ENCODE measurements around the gene UPF3A.
"Not testable (repeated sequence)": the region's sequence is repeated elsewhere in the genome, so short reads cannot be mapped to it uniquely, and the experiment has no call there.

UPF3A gene

GRCh38 chr13:114264313-114264712 is 17.1 kb upstream of the UPF3A start:
- DNase-seq (ENCODE audit: low read depth in 4 of 4, low spot score in 1 of 4), result not testable (repeated sequence)

DNA sequence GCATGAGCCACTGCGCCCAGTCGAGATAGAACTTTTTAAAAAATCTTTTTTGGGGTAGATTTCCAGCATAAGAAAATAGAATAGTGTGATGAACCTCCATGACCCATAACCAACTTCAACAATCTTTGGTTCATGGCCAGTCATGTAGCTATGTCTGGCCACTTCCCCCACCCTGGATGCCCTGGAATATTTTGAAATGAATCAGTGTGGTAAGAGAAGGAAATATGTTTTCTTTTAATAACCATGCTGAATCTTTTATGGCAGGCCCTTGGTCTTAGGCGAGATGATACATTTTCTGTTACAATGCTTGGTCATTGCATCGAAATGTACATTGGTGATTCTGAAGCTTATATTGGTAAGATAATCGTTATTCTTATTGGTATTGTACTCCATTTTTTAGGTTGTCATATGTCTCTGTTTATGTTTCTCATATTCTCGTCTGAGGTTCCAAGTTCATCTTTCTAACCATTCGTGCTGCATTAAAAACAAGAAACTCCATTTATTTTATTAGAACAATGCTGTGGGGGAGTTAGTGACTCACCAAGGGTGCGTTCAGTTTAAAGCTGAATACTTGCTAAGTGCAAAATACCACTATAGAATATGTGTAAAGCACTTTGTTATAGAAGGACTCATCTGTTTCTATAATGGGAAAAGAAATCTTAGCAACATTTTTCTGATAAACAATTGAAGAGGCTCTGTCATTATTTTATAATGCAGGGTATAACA is 16.4 kb upstream of the UPF3A start:
- DNase-seq (ENCODE audit: low read depth in 4 of 4, low spot score in 1 of 4), result no peak

GRCh38 chr13:114266241-114266640 is 15.2 kb upstream of the UPF3A start:
- DNase-seq (ENCODE audit: low read depth in 4 of 4, low spot score in 1 of 4), result no peak

DNA sequence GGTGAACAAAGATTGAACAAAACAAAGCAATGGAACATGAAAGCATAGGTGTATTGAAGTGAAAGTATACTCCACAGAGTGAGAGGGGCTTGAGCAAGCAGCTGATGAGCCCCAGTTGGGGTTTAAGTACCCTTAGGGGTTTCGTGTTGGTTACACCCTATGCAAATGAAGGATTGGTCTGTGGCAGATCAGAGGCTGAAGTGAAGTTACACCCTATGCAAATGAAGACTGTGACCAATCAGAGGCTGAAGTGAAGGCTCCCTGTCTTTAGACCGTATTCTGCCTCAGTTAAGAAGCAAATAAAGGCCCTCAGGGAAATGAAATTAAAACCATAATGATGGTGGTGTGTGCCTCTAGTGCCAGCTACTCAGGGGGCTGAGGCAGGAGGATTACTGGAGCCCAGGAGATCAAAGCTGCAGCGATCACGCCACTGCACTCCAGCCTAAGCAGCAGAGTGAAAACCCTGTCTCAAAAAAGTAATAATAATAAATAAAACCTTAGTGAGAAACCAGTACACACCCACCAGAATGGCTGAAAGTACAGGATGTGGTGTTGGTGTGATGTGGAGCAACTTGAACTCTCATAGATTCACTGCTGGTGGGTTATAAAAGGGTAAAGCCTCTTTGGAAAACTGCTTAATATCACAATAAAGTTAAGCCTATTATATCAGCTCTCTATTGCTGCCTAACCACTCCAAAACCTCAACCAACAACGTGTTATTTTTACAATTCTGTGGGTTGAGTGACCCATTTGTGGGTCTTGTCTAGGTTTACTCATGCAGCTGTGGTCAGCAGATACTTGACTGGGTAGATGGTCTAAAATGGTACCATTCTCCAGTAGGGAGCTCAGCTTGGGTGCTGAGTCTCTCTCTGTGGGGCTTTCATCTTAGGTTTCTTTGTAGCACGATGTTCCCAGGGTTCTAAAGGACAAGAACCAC is 12.8 kb upstream of the UPF3A start:
- no peak for DNase-seq (ENCODE audit: low read depth in 4 of 4, low spot score in 1 of 4)

GRCh38 chr13:114269281-114269770 is 12.1 kb upstream of the UPF3A start:
- DNase-seq (ENCODE audit: low read depth in 4 of 4, low spot score in 1 of 4), result no peak

DNA sequence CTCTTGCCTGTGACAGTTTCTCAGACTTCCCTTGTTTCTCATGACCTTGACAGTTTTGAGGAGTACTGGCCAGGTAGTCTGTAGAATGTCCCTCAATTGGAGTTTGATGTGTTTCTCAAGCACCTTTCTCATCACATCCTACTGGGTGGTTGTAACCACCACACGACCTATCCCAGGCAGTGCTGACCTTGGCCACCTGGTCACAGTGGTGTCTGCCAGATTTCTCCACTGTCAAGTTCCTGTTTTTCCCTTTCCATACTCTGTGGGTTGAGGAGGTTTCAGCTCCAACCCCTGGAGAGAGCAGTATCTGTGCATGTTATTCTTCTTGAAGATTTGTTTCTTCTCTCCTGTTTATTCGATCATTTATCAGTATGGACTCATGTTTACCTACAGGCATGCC is 8.4 kb upstream of the UPF3A start:
- no peak for DNase-seq (ENCODE audit: low read depth in 4 of 4, low spot score in 1 of 4)

DNA sequence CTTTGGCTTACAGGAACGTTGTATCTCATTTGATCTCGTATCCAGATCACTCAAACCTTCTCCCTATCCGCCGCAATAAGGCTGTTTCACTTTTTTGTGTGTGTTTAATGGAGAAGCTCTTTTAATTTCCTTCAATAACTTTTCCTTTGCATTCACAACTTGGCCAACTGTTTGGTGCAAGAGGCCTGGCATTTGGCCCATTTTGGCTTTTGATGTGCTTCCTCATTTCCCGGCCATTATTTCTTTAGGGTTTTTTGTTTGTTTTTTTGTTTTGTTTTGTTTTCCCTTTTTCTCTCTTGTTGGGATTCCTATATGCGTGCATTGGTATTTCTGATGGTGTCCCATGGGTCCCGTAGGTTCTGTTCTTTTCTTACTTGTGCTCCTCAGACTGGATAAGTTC is 6.1 kb upstream of the UPF3A start:
- no peak for DNase-seq (ENCODE audit: low read depth in 4 of 4, low spot score in 1 of 4)

DNA sequence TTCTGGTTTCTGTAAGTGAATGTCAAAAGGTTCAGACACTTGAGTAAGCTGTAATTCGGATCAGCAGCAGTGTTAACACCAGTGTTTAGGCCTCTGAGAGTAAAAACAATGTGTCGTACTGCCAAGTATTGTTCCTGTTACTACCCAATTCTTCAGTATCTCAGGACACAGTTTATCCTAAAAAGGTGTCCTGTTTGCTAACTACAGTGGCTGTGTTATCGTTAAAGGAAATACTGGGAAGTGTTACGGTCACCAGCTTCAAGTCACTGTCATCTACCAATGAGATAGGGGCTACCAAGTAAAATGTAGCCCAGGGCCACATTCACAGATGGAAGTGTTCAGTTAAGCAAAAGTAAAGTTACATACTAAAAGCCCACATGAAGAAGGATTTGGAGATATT is 2.3 kb upstream of the UPF3A start:
- DNase-seq (ENCODE audit: low read depth in 4 of 4, low spot score in 1 of 4), result no peak

DNA sequence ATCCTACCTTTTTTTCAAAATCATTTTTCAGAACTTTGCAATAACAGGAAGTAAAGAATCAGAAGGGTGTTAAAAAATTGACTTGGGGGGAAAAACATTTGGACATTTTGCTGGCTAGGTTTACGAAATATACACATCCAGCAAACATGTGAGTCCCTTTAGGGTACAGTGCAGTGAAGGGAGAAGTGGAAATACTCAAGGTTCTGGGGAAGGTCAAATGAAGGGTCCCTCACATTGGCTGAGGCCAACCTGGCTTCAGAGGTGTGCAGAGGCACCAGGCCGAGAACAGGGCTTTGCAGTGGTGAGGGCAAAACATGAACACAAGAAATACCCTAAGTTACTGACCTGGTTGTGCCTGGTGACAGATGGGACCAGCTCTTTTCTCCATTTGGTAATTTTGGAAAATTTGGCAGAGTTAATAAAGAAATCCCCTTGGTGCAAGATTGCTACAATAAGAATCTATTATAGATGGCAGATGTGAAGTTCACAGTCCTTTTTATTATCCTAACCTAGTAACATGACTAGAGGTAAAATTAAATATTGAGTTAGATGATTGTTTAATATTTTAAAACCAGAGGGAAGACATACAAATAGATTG is 1.5 kb upstream of the UPF3A start:
- no peak for DNase-seq (ENCODE audit: low read depth in 4 of 4, low spot score in 1 of 4)

DNA sequence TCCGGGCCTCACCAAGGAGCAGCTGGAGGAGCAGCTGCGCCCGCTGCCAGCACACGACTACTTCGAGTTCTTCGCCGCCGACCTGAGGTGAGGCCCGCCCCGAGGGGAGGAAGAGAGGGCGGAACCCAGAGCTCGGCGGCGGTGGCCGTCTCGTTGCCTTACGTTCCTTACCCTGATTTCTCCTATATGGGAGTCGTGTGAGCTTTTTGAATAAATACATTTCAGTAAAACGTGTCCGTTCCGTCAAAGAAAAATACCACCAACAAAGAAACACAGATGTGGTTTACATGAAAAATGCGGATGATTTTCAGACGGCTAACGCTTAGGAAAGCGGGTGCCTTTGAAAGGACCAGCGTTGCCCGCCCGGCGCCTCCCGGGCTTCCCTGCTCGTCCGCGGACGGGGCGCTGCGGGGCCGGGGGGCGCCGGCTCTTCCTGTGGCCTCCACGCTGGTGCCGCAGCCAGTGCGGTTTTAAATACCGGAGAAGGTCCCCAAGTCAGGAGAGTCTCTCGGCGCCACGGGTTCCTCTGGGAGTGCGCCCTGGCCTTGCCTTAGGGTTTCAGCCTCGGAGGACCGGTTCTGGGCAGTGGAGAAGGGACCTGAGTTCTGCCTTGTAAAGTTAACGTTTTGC is 755 bp downstream of the UPF3A start:
- DNase-seq (ENCODE audit: low read depth in 4 of 4, low spot score in 1 of 4), result peak; percentile 6 to 54 (median 24)

GRCh38 chr13:114283576-114283975 is 2.2 kb downstream of the UPF3A start:
- DNase-seq (ENCODE audit: low read depth in 4 of 4, low spot score in 1 of 4), result no peak

DNA sequence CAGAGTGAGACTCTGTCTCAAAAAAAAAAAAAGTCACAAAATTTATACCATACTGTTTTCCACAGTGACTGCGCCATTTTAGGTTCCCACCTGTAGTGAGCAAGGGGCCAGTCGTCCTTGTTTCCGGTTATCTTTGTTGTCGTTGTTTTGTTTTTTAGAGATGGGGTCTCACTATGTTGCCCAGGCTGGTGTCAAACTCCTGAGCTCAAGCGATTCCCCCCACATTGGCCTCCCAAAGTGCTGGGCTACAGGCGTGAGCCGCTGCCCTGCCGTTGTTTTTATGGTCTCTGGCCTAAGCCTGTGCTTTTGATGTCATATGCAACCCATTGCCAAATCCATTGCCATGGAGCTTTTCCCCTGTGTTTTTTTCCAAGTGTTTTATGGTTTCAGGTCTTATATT is 3.3 kb downstream of the UPF3A start:
- no peak for DNase-seq (ENCODE audit: low read depth in 4 of 4, low spot score in 1 of 4)

GRCh38 chr13:114285166-114285808 is 3.9 kb downstream of the UPF3A start:
- no peak for DNase-seq (ENCODE audit: low read depth in 4 of 4, low spot score in 1 of 4)

DNA sequence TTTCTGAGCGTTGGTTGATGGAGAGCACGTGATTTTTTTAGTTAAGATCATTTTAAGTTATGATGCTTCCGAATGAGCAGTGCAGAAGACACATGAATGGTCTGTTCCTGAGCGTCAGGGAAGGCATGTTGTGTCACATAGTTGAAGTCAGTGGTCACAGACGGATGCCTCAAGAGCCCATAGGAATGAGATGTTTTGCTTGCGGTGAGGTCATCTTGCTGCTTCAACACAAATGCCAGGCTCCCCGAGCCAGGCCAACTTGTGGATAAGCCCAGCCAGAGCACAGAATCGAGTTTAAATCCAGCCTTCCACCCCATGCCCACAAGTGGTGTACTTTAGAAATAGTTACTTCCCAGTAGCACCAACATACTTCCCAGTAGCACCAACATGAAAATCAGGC is 5.4 kb downstream of the UPF3A start:
- DNase-seq (ENCODE audit: low read depth in 4 of 4, low spot score in 1 of 4), result no peak

DNA sequence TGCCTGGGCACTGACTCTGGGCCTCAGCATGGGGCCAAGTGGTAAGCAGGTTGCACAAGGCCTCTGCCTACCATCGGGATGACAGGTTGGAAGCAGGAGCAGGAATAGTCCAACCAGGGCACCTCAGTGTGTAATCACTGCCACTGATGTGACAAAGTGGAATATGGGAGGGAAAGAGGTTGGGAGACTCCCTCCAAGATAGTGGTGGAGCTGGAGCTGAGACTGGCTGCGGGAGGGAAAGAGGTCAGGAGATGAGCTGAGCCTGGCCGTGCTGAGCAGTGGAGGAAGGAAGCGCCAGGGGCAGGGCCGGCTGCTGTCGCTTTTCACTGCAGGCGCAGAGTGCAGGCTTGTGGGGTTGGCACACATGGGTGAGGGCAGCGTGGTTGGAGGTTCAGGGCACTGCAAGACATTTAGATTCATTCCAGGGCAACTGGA is 6.8 kb downstream of the UPF3A start:
- DNase-seq (ENCODE audit: low read depth in 4 of 4, low spot score in 1 of 4), result no peak

GRCh38 chr13:114296448-114296847 is 15.0 kb downstream of the UPF3A start:
- DNase-seq (ENCODE audit: low read depth in 4 of 4, low spot score in 1 of 4), result no peak

- DNase-seq (ENCODE audit: low read depth in 4 of 4, low spot score in 1 of 4), result no peak
Observed at GRCh38 chr13:114296902-114297301, 15.5 kb downstream of the UPF3A start.

DNA sequence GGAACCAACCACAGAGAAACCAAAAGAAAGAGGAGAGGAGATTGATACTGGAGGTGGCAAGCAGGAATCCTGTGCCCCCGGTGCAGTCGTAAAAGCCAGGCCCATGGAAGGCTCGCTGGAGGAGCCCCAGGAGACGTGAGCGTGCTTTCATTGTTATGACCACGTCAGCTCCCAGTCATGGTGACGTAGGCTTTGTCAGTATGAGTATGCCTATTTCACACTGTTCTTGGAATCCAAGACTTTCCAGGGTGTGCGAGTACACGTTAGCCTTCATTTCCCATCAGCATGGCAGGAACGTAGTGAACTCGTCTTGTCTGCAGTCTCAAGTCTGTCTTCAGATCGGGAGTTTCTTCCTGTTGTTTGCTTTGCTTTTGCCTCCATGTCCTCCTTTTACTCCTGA is 17.5 kb downstream of the UPF3A start:
- DNase-seq (ENCODE audit: low read depth in 4 of 4, low spot score in 1 of 4), result no peak

GRCh38 chr13:114299604-114300305 is 18.4 kb downstream of the UPF3A start:
- no peak for DNase-seq (ENCODE audit: low read depth in 4 of 4, low spot score in 1 of 4)

- DNase-seq (ENCODE audit: low read depth in 4 of 4, low spot score in 1 of 4), result no peak
Observed at GRCh38 chr13:114303700-114304327, 22.4 kb downstream of the UPF3A start.

All from stimulated activated CD4-positive, alpha-beta T cell treated with anti-CD3 and anti-CD28 coated beads, Interleukin-1b, Interleukin-23, amount 100 ng/mL, for 24 hours (primary cell).